Tibial artery (tissue), 4 donors: Measurements from ENCODE around the gene NOD1.

Experiments used
- DNase-seq, 2 donors: peaks; one replicate each; pipeline ENCODE4 v3.0.0-alpha.2; 2019
- H3K27ac ChIP-seq, 2 donors: fragments of 200-600 bp; sonication (generic) in 1 of 2; 1 replicate in 1 of 2; 2 replicates in 1 of 2; pipeline ENCODE4 v1.5.1; 2018 to 2019; ENCODE audit warnings: mild to moderate bottlenecking in 1 of 2
- H3K27me3 ChIP-seq, 2 donors: fragments of 200-600 bp; sonication (generic) in 1 of 2; one replicate each; pipeline versions ENCODE4 v1.5.1 to v1.6.0; 2016 to 2019
- H3K36me3 ChIP-seq, 3 donors: fragments of 200-600 bp; sonication (generic) in 2 of 3; one replicate each; pipeline ENCODE4 v1.5.1; 2016 to 2019; ENCODE audit warnings: mild to moderate bottlenecking in 2 of 3
- H3K4me1 ChIP-seq, 4 donors: fragments of 200-600 bp; sonication (generic) in 2 of 4; 1 replicate in 3 of 4; 2 replicates in 1 of 4; pipeline ENCODE4 v1.5.1; 2016 to 2019
- H3K4me3 ChIP-seq, 2 donors: fragments of 200-600 bp; sonication (generic) in 1 of 2; 1 replicate in 1 of 2; 2 replicates in 1 of 2; pipeline ENCODE4 v1.5.1; 2018 to 2019; ENCODE audit warnings: mild to moderate bottlenecking in 2 of 2
- H3K9me3 ChIP-seq, 3 donors: fragments of 200-600 bp; sonication (generic) in 1 of 3; one replicate each; pipeline ENCODE4 v1.5.1; 2016 to 2019
- intact Hi-C: fragments of 100-400 bp; cut with DNase I; formaldehyde crosslinking; loops from one replicate; pipeline ENCODE4 v1.15.0; 2023; ENCODE audit warnings: low total_unique reads
- TF ChIP-seq, protein P1 (sequence below), 2 experiments: fragments of 200-600 bp in 1 of 2; fragments of 450-650 bp in 1 of 2; IDR thresholded peaks; one replicate each; pipeline ENCODE4 v1.5.1; 2017 to 2019; ENCODE audit warnings: antibody characterized with exemption in 2 of 2, mild to moderate bottlenecking in 1 of 2, moderate library complexity in 1 of 2

Gene NOD1

DNA sequence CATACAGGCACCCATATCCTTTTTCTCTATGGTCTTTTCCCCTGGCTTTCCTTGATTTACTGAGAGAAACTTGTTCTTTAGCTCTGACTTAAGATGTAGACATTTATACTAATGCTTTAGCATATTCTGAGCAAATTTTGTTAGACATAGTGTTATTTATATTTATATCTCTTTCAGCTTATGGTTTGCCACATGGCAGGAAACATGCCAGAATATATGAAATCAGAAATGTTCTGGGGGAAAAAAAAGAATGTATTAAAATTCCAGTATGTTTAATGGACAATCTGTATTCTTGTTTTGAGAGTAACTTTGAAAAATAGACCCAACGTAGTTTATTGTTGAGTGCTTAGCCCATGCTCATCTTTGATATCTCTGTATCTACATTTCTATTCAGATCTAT lies 36.2 kb upstream of the NOD1 start:
- Histone ChIP-seq H3K9me3 (no peaks in the 10 kb centered on the region), H3K4me1 (no peaks in the 10 kb centered on the region), H3K36me3 (no peaks in the 10 kb centered on the region), H3K4me3 (no peak overlapping the region), H3K27me3 (no peaks in the 10 kb centered on the region), H3K27ac (no peak overlapping the region)
- TF ChIP-seq, protein P1, sequence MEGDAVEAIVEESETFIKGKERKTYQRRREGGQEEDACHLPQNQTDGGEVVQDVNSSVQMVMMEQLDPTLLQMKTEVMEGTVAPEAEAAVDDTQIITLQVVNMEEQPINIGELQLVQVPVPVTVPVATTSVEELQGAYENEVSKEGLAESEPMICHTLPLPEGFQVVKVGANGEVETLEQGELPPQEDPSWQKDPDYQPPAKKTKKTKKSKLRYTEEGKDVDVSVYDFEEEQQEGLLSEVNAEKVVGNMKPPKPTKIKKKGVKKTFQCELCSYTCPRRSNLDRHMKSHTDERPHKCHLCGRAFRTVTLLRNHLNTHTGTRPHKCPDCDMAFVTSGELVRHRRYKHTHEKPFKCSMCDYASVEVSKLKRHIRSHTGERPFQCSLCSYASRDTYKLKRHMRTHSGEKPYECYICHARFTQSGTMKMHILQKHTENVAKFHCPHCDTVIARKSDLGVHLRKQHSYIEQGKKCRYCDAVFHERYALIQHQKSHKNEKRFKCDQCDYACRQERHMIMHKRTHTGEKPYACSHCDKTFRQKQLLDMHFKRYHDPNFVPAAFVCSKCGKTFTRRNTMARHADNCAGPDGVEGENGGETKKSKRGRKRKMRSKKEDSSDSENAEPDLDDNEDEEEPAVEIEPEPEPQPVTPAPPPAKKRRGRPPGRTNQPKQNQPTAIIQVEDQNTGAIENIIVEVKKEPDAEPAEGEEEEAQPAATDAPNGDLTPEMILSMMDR (IDR thresholded peaks at IDR 0.05), result no peak
- DNase-seq, result no peak
- intact Hi-C loops, result no loop called here

DNA sequence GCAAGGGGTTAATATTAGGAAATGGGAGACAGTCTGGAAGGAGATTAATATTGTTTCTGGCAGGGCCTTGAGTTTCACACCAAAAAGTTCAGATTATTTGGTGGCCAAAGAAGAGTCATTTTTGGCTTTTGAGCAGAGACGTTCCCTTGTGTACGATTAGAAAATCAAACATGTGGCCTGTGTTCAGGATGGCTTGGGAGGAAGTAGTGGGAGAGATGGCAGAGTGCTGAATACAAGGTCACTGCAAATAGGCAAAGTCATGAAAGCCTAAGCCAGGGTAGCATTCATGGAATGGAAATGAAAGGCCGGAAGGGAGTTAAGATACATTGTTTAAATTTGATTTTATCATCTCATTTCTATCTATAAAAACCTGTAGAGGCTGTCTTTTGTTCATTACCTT lies 35.6 kb upstream of the NOD1 start:
- no peaks in the 10 kb centered on the region for H3K9me3 ChIP-seq
- H3K4me1 ChIP-seq, result no peaks in the 10 kb centered on the region
- H3K4me3 ChIP-seq, result no peak overlapping the region
- no peak for DNase-seq
- TF ChIP-seq, protein P1 (IDR thresholded peaks at IDR 0.05), result no peak
- no peak overlapping the region for H3K27ac ChIP-seq
- no peaks in the 10 kb centered on the region for H3K27me3 ChIP-seq
- H3K36me3 ChIP-seq, result no peaks in the 10 kb centered on the region
- intact Hi-C loops, result no loop called here

DNA sequence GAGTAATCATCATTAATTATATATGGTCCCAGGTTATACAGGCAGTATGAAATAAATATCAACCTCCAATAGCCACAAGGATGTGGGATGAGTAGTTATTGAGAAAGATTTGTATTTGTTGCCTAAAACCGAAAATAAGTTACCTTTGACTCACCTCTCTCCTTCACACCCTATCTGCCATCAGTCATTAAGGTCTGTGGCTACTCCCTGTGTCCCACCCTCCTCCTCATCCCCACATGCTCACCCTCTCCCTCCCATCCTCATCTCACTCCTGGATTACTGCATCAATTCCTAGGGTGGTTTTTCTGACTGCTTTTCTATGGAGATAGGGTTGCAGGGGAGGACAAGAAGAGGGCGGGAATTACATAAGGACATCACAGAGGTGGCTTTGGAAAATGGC lies 35.2 kb upstream of the NOD1 start:
- no peak overlapping the region for H3K27ac ChIP-seq
- H3K27me3 ChIP-seq, result no peaks in the 10 kb centered on the region
- no peaks in the 10 kb centered on the region for H3K36me3 ChIP-seq
- no peak for DNase-seq
- no peaks in the 10 kb centered on the region for H3K9me3 ChIP-seq
- no peak overlapping the region for H3K4me3 ChIP-seq
- TF ChIP-seq, protein P1 (IDR thresholded peaks at IDR 0.05), result no peak
- intact Hi-C loops, result no loop called here
- no peaks in the 10 kb centered on the region for H3K4me1 ChIP-seq

DNA sequence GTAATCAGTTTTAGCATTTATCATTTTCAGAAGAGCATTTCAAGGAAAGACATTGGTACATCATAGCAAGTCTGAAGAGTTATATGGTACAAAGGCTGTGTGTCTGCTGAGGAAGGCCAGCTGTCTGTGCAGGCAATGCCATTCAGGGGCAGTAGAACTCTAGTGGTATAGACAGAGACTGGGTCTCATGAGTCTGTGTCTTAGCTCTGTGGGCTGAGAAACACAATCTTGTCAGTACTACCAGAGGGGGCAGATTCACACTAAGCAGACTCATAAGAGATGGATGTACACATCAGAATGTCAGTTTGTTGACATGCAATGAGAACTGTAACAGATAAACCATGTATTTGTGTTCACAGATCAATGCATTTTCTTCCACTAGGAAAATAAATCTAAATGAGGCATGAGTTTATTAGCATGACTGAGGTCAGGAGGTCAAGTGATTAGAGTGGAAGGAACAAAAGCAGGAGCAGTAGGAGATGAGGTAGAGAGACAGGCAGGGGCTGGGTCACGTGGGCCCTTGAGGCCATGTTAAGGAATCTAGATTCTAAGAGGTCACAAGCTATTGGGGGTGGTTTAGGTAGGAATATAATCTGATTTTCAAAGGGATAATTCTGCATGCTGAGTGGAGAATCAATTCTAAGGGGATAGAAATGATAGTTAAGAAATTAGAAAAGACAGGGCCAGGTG lies 33.5 kb upstream of the NOD1 start:
- H3K4me3 ChIP-seq, result no peak overlapping the region
- no peak for DNase-seq
- H3K27me3 ChIP-seq, result no peaks in the 10 kb centered on the region
- TF ChIP-seq, protein P1 (IDR thresholded peaks at IDR 0.05), result no peak
- no peaks in the 10 kb centered on the region for H3K4me1 ChIP-seq
- no peaks in the 10 kb centered on the region for H3K9me3 ChIP-seq
- no peaks in the 10 kb centered on the region for H3K36me3 ChIP-seq
- intact Hi-C loops, result no loop called here
- H3K27ac ChIP-seq, result no peak overlapping the region

DNA sequence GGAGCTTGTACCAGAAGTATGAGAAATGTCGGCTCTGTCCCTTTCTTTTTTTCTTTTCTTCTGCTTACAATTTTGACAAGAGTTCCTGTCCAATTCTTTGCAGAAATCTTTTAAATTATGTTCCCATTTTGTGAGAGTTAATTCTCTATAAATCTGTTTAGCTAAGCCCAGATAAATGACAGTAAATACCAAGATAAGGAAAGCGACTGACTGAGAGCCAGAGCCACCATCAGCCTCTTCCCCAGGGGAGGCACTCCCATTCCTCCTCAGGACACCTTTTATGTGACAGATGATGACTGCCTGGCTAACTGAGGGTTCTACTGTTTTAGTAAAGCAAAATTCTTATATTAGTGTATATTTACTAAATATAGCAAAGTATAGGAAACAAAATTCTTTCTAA lies 32.9 kb upstream of the NOD1 start:
- no peak for DNase-seq
- Histone ChIP-seq H3K27me3 (no peaks in the 10 kb centered on the region), H3K9me3 (no peaks in the 10 kb centered on the region), H3K27ac (no peak overlapping the region), H3K4me1 (no peaks in the 10 kb centered on the region), H3K4me3 (no peak overlapping the region), H3K36me3 (no peaks in the 10 kb centered on the region)
- TF ChIP-seq, protein P1 (IDR thresholded peaks at IDR 0.05), result no peak
- intact Hi-C loops, result no loop called here
